ENCODE results near the gene SHMT2. TPM values are rescaled to one million over a fixed set of nuclear protein-coding genes. Genes with fewer than 3 reads are reported as not detected.

SHMT2 gene
- total and polyA plus RNA-seq, 2 donors from 2014 or later = 49.3 to 70.1 TPM

DNA sequence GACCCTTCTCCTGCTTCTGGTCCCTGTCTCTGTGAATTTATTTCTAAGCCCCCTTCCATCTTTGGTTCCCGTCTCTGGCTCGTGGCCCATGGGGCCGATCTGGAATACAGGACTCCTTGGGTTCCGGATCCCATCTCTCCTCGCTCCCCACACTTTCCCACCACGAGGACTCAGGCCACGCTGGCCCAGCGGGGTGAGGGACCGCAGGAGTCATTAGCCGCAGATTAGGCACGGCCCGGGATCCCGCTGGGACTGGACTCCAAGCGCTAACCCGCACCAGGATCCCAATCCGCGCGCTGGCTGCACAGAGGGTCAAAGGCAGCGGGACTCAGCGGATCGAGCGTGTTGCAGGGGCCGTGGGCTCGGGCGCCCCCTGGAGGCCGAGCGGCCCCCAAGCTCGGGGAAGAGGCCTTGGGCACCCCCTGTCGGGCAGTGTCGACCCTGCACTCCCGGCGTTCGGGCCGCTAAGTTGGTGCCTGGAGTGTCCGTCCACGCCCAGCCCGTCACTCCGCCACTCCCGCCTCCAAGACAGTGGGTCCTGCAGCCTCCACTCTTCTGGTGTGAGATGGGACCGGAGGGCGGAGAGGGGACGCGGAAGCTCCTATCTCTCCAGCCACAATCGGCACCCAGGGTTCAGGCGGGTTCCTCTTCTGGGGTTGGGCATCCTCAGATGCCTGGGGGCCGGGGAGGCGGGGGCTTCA, 9.5 kb downstream of the SHMT2 start:
- Histone ChIP-seq H3K4me1 (ENCODE audit: control insufficient read depth in 2 of 3, insufficient read depth in 2 of 3, low read depth in 1 of 3, low read length in 3 of 3) (peaks cover 3 to 35% (median 4%) of the 10 kb centered on the region in 3 donors), H3K4me3 (ENCODE audit: low read length in 3 of 3) (peak overlapping the region in 1 of 3 donors; percentile 37), H3K27ac (ENCODE audit: low read depth in 2 of 2, low read length in 2 of 2) (no peak overlapping the region), H3K36me3 (ENCODE audit: control insufficient read depth in 2 of 3, insufficient read depth in 3 of 3, low read length in 3 of 3) (peaks cover 0 to 5% (median under 1%) of the 10 kb centered on the region in 3 donors), H3K9ac (ENCODE audit: low read length in 3 of 3) (no peak overlapping the region), H3K27me3 (ENCODE audit: control insufficient read depth, insufficient read depth, low read length) (peaks cover 35% of the 10 kb centered on the region), H3K9me3 (ENCODE audit: control insufficient read depth in 2 of 3, insufficient read depth in 1 of 3, low read length in 3 of 3) (no peaks in the 10 kb centered on the region)
- DNase-seq (peak; percentile 89 to 95 (median 93)), FAIRE-seq (no peak)
- intact Hi-C loops (cut with DNase I) = no loop called here
- TF ChIP-seq, protein P1, sequence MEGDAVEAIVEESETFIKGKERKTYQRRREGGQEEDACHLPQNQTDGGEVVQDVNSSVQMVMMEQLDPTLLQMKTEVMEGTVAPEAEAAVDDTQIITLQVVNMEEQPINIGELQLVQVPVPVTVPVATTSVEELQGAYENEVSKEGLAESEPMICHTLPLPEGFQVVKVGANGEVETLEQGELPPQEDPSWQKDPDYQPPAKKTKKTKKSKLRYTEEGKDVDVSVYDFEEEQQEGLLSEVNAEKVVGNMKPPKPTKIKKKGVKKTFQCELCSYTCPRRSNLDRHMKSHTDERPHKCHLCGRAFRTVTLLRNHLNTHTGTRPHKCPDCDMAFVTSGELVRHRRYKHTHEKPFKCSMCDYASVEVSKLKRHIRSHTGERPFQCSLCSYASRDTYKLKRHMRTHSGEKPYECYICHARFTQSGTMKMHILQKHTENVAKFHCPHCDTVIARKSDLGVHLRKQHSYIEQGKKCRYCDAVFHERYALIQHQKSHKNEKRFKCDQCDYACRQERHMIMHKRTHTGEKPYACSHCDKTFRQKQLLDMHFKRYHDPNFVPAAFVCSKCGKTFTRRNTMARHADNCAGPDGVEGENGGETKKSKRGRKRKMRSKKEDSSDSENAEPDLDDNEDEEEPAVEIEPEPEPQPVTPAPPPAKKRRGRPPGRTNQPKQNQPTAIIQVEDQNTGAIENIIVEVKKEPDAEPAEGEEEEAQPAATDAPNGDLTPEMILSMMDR (IDR thresholded peaks at IDR 0.05; ENCODE audit: borderline replicate concordance, extremely low read depth, insufficient read depth) = peak; percentile 100

DNA sequence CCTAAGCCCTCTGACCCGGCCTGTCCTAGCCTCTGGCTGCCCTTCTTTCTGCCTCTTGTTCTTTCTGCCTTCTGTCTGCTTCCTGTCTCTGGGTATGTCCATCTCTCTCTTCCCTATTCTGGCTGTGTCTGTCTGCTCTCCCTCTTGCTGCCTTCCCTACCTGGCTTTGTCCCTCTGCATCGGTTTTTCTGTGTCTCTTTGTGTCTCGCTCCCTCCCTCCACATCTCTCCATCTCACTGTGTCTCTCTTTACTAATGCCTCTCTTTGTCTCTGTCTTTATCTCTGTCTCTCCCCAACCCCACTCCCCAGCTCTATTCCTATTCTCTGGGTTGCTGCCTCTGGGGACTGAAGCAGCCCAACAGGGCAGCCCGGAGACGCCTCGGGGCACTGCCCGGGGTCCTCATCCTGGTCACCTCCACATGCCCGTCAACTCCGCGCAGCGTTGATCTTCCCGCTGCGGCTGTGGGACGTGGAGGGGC, 10.1 kb downstream of the SHMT2 start:
- Histone ChIP-seq H3K27me3 (ENCODE audit: control insufficient read depth, insufficient read depth, low read length) (peaks cover 35% of the 10 kb centered on the region), H3K9ac (ENCODE audit: low read length in 3 of 3) (no peak overlapping the region), H3K27ac (ENCODE audit: low read depth in 2 of 2, low read length in 2 of 2) (no peak overlapping the region), H3K9me3 (ENCODE audit: control insufficient read depth in 2 of 3, insufficient read depth in 1 of 3, low read length in 3 of 3) (no peaks in the 10 kb centered on the region), H3K36me3 (ENCODE audit: control insufficient read depth in 2 of 3, insufficient read depth in 3 of 3, low read length in 3 of 3) (no peaks in the 10 kb centered on the region), H3K4me3 (ENCODE audit: low read length in 3 of 3) (peak overlapping the region in 1 of 3 donors; percentile 16), H3K4me1 (ENCODE audit: control insufficient read depth in 2 of 3, insufficient read depth in 2 of 3, low read depth in 1 of 3, low read length in 3 of 3) (peaks cover 3 to 35% (median 4%) of the 10 kb centered on the region in 3 donors)
- TF ChIP-seq, protein P1 (IDR thresholded peaks at IDR 0.05; ENCODE audit: borderline replicate concordance, extremely low read depth, insufficient read depth) = no peak
- no peak for DNase-seq
- FAIRE-seq = no peak
- intact Hi-C loops (cut with DNase I) = no loop called here

DNA sequence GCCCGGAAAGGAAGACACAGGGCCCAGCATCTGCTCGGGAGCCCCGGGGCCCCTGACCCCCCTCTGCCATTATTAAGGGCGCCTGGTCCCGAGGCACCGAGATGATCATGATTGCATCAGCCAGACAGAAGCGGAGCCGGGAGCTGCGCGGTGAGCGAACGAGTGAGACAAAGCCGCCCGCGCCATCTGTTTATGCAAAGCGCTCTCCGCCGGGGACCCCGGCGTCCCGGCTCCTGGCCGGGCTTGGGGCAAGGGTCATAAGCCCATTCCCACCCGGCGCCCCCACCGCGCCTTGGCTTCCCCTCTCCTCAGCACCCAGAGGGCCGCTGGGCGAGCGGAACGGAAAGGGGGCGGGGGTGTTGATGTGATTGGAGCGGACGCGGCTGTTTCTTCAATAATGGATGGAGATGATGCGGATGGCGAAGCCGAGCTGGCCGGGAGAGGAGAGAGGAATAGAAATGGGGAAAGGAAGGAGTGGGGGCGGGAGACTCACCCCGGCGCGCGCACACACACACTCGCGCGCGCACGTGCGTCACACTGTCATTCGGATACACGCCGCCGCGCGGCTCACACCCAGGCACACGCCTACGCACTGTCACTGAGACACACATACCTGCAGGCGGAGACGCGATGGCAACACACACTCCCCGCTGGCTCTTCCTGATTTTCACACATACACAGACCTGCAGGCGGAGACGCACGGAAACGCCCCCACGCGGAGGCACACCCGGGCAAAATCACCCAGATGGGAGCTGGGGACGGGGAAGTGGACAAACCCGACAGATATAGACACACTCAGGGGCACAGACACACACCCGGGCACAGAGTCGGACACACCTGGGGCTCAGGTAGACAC, 10.8 kb downstream of the SHMT2 start:
- H3K27me3 ChIP-seq (ENCODE audit: control insufficient read depth, insufficient read depth, low read length) = peaks cover 35% of the 10 kb centered on the region
- peaks cover 3 to 35% (median 4%) of the 10 kb centered on the region in 3 donors for H3K4me1 ChIP-seq (ENCODE audit: control insufficient read depth in 2 of 3, insufficient read depth in 2 of 3, low read depth in 1 of 3, low read length in 3 of 3)
- peak in 4 of 5 donors; percentile 46 to 87 (median 80) for DNase-seq
- peak overlapping the region; percentile 16 to 36 (median 26) for H3K4me3 ChIP-seq (ENCODE audit: low read length in 3 of 3)
- H3K27ac ChIP-seq (ENCODE audit: low read depth in 2 of 2, low read length in 2 of 2) = no peak overlapping the region
- intact Hi-C loops (cut with DNase I) = no loop called here
- FAIRE-seq = no peak
- no peaks in the 10 kb centered on the region for H3K36me3 ChIP-seq (ENCODE audit: control insufficient read depth in 2 of 3, insufficient read depth in 3 of 3, low read length in 3 of 3)
- TF ChIP-seq, protein P1 (IDR thresholded peaks at IDR 0.05; ENCODE audit: borderline replicate concordance, extremely low read depth, insufficient read depth) = no peak
- H3K9ac ChIP-seq (ENCODE audit: low read length in 3 of 3) = no peak overlapping the region
- H3K9me3 ChIP-seq (ENCODE audit: control insufficient read depth in 2 of 3, insufficient read depth in 1 of 3, low read length in 3 of 3) = no peaks in the 10 kb centered on the region

Data from kidney (tissue), 14 donors.